DMS79 (cell line): Measurements from ENCODE around the gene MBOAT7.

Experiments used
- DNase-seq: peaks from one replicate; lab custom pipeline; 2025; lab: John Stamatoyannopoulos, UW

MBOAT7 gene

DNA sequence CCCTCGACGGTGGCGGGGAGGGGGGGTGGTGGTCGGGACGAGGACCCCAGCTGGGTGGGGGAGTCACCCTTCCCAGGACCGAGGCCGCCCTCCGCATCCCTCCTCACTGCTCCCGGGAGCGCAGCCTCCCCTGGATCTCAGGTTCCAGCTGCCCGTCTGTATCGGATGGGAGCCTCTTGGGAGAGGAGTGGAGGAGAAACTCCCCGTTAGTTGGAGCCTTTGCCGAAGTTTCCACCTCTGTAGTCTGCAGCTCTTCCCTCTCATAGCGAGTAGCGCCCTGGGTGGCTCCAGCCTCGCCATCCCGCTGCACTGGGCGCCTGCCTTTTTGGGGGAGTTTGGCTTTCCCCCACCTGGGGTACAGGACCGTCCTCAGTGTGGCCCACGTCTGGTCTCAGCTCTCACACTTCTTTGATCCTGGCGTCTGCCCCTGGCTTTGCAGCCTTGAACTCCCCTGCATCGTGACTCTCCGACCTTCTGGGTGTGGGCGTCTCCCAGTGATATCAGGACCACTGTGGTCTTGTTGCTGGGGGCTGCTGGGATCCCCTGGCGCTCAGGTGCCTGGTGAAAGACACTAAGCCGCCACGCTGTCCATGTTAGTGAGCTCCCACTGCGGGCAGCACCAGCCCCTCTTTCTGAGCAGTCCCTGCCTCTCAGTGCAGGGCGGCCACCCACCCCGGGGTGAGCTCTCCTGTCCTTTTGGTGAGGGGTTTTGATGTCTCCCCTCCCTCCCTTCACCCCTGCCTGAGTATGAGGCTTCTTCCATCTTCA lies 50.7 kb downstream of the MBOAT7 start:
- DNase-seq = no peak

DNA sequence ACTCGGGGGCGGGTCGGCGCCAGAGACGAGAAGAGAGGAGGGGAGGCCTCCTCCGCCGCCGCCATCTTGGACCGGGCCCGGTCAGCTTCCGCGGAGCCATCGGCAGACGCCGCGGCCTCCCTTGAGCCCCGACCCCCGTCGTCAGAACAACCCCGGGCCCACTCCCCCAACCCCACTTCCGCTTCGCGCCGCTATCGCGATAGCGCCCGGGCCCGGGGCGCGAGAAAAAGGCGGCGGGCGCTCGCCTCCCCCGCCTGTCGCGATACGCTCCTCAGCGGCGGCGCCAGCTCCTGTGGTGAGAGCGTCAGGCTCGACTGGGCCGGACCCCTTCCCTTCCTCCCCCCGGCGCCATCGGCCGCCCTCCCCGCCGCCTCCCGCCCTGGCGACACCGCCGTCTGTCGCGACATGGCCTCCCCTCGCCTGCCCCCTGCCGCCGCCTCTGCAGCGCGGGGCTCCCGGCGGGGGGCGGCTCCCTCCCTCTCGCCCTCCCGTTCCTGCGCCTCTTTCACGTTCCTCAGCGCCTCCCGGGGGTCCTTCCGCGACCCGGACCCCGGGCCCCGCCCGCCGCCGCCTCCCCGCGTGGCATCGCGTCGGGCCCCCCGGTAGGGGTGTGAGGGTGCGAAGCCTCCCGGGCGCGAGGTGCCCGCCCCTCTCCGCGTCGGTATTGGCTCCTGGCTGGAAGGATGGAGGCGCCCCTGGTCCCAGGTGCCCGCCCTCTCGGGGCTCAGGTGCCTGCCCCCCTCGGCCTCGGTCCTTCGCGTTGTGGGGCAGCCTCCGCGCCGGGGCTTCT lies 51.5 kb downstream of the MBOAT7 start, which contains the start of gene CNOT3:
CNOT3 (plus strand) TSS at position 64 of the 790 bp plus-strand sequence. CDS start 5,217 bp downstream, outside the sequence.
- DNase-seq = no peak

- DNase-seq = peak; percentile 100
Observed at GRCh38 chr19:54136864-54137698, 52.3 kb downstream of the MBOAT7 start.

- DNase-seq = no peak
Observed at GRCh38 chr19:54136086-54136863, 53.1 kb downstream of the MBOAT7 start.

DNA sequence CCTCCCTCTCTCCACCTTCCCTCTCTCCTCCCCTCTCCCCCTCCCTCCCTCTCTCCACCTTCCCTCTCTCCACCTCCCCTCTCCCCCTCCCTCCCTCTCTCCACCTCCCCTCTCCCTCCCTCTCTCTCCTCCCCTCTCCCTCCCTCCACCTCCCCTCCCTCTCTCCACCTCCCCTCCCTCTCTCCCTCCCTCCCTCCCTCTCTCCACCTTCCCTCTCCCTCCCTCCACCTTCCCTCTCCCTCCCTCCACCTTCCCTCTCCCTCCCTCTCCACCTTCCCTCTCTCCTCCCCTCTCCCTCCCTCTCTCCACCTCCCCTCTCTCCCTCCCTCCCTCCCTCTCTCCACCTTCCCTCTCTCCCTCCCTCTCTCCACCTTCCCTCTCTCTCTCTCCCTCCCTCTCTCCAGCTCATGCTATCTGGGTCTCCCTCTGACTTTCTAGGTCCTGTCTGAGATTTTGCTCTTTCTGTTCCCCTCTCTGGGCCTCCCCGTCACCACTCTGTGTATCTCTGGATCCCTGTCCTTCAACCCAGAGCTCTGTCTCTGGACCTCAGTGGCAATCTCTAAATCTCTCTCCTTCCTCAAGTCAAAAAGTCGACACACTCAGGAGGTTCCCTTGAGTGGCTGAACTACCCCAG lies 55.3 kb downstream of the MBOAT7 start:
- DNase-seq = no peak

GRCh38 chr19:54133312-54133956 lies 55.9 kb downstream of the MBOAT7 start:
- DNase-seq = no peak

GRCh38 chr19:54129617-54129996 lies 59.8 kb downstream of the MBOAT7 start:
- DNase-seq = no peak

GRCh38 chr19:54128796-54129616 lies 60.4 kb downstream of the MBOAT7 start:
- no peak for DNase-seq

- no peak for DNase-seq
Observed at GRCh38 chr19:54128441-54128725, 61.0 kb downstream of the MBOAT7 start.

- DNase-seq = no peak
Observed at GRCh38 chr19:54127688-54128440, 61.5 kb downstream of the MBOAT7 start.

DNA sequence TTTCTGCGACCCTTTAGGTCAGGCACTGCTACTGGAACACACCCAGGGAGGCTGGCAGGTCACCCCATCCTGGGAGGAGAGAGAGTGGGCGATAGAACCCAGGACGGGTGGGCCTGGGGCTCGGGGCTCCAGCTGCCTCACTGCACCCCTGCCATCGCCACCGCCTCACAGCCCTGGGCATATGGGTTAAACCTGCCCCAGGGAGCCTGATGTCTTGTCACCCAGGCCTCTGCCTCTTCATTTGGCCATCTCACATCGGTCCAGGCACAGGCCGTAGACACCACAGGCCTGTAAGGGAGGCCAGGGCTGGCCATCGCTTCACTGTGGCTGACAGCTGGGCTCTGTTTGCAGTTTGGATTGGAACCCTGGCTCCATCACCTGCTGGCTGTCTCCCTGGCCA lies 63.7 kb downstream of the MBOAT7 start:
- no peak for DNase-seq

- DNase-seq = no peak
Observed at GRCh38 chr19:54124393-54124792, 65.0 kb downstream of the MBOAT7 start.

DNA sequence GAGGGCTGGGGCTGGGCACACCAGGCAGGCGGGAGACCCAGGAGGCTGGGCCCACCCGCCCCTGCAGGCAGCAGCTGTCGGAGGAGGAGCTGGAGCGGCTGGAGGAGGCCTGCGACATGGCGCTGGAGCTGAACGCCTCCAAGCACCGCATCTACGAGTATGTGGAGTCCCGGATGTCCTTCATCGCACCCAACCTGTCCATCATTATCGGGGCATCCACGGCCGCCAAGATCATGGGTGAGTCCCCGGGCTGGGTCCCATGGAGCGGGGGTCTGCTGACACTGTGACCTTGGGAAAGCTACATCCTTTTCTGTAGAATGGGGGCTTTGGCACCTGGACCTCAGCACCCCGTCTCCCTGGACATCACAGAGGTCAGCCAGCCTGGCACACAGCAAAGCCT lies 65.7 kb downstream of the MBOAT7 start:
- DNase-seq = no peak
